Measurements from ENCODE around the gene KIAA1549.

Gene KIAA1549

DNA sequence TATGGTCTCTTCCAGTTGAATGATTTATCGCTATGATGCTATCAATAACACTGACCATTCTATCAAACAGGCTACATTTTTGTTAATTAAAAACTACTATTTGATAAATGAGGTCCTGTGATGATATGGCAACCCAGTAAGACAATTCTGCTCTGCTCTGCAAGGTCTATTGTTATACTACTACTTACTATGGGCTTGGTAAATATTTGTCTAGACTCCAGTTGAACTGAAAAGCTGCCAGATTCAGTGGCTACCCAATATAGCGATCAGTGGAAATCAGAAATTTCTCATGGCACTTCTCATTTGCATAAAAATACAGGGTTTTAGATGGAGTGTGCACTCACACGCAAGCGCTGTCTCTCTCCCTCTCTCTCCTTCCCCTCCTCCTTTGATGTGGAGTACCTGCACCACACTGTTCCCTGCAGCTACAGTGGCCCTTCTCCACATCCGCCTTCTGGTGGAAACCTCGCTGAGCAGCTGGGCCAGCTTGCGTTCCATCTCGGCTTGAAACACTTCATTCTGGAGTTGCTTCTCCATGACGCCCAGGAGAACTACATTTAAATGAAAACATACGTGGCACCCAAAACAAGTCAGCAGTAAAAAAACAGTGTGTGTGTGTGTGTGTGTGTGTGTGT is 77.9 kb downstream of the KIAA1549 start:
- no peak for DNase-seq

DNA sequence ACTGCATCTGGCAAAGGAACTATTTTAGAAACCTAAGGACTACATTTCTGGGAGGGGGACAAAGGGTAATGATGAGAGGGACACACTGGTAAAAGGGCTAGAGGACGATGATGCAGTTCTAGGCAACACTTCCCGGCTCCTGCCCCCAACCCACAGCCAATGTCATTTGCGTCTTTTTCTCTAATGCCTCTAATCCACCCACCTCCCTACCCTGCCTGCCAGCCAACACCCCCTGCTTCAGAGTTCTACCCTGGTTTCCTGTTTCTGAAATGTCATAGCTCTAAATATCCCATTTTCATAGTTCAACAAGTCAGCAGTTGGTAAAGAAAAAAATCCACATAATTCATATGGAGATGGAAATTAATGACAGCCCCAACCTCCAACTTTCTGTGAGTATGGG is 79.0 kb downstream of the KIAA1549 start:
- no peak for DNase-seq

DNA sequence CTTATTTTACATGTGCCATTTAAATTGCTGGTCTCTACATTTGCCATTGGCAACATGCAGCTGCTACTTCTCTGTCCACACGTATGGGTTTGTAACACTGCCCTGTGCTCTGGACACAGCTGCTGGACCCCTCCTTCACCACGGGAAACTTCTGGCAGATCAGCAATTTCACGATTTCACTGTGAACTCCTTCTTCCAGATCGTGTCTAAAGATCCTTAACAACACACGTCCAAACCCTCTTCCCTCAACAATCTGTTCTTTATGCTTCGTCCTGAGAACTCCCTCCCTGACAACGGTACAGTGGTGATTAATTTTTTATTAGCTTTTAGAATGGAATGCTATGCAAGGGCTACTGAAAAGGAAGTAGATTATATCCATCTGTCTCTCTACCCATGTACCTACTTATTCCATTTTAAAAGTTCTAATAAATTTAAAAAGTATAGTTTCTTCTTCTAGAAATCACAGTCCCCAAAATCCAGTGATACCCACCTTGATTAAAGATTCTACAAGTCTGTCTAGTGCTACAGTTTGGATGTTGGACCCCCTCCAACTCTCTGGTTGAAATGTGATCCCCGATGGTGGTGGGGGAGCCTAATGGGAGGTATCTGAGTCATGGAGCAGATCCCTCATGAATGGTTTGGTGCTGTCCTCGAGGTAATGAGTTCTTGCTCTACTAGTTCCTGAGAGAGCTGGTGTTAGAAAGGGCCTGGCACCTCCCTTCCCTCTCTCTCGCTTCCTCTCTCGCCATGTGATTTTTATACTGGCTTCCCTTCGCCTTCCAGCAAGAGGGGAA is 81.0 kb downstream of the KIAA1549 start:
- DNase-seq: no peak

DNA sequence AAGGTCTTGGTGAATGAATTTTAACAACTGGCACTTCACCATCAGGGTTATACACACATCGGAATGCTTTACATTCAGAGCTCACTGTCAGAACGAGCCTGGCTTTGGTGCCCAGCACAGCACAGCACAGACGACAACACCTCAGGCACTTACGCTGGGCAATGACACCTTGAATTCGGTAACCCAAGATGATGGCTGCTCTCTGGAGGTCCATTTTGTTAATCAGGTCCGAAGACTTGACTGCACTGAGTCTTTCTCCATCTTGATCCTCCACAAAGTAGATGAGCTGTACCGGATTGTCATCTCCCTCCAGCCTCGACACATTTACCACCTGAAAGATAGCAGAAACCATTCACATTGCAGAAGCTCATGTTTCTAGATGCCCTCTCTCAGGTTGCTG is 82.4 kb downstream of the KIAA1549 start:
- no peak for DNase-seq

DNA sequence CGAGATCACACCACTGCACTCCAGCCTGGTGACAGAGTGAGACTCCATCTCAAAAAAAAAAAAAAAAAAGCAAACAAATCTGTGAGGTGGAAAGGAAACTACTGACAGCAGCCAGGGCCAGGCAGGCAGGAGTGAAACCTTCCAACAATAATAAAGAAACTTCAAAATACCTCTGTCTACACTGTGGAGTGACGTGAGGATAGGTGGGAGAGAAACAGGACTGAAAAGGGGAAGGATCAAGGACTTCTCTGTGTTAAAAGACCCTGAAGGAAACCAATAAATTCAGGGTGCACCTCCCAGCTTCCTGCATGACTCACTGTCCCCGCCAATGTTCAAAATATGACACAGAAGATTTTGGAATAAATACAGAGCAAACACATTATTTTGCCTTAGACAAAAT is 82.9 kb downstream of the KIAA1549 start:
- no peak for DNase-seq

DNA sequence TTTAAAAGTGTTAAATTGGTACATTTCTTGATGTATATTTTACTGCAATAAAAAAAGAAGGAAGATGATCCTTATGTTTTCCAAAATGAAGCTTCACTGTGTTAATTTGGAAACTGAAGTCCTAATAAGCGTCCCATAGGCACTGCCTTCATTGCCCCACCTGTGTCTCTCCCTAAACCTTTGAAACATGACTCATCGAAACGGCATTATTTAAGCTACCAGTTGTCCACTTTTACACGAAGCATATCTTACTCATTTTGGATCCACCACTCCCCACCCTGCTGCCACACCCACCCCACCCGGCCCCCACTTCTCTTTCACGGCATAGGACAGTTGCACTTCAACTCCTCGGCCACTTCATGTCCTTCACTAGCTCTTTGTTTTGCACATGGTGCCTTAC is 85.5 kb downstream of the KIAA1549 start:
- DNase-seq: no peak

DNA sequence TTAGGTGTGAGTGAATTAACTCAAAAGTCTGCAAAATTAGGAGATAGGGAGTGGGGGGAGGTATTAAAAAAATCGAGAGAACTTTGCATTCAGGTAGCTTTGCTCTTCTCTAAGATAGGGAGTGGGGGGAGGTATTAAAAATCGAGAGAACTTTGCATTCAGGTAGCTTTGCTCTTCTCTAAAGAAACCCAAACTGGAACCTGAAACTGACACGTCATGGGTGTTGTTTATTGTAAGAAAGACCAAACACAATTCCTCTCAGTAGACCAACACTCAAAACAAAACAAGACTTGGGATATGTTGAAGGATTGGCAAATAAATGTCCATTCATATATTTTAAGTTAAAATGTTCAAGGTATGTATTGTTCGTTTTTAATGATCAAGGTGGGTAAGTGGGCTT is 87.9 kb downstream of the KIAA1549 start:
- DNase-seq: no peak

DNA sequence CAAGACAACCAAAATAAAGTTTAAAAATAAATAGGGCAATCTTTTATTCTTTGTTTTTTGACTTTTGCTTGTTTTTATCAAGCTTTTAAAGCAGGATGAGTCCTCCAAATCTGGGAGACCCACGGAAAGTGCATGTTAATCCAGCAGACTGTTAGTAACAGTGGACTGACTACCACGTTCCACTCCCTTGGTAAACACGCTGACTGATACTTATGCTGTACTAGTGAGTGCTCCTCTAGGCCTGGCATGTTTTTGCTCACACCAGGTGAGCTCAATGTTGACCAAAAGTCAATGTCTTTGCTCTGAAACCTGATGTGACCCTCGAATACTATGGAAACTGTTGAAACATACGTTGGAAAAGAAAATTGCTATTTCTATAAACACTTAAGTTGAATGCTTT is 88.4 kb downstream of the KIAA1549 start:
- no peak for DNase-seq

DNA sequence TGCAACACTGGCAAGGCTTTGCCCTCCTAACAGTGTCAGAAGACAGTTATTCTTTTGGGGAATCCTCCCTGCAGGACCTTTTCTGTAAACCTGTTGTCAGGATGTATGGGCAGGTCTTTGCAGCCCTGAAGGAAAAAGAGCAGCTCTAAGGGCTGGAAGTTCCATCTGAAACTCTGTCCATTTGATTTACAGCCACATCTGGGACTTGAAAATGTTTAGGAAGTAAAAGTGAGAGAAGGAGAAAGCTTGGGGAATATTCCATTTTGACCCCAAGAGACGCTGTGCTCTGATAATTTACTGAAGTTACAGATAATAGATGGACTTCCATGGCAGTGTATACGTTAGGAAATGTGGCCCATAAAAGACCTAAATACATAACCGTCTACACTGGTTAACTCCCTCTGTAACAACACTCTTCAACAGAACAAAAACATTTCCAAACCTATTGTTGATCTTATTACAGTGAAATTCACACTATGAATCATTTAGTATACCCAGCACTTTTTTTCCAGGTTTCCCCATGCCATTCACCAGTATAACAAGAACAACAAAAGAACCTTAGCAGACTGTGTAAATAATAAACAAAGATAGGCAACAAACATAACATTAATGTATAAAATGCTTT is 89.1 kb downstream of the KIAA1549 start:
- no peak for DNase-seq

DNA sequence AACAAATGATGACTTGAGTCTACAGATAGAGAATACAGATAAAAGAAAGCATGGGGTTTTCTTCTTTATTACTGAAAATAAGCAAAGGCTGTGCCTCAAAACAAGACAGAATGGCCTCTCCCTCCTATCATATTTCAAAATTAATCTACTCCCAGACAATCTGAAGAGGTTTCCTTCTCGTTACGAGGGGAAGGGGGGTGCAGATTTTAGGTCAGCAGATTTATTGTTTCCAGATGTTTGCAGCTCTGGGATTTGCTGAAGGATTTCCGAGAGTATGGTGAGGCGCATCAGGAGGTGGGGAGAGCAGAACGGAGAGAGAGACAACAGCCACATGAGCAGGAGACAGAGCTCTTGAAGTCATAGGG is 89.8 kb downstream of the KIAA1549 start:
- no peak for DNase-seq

DNA sequence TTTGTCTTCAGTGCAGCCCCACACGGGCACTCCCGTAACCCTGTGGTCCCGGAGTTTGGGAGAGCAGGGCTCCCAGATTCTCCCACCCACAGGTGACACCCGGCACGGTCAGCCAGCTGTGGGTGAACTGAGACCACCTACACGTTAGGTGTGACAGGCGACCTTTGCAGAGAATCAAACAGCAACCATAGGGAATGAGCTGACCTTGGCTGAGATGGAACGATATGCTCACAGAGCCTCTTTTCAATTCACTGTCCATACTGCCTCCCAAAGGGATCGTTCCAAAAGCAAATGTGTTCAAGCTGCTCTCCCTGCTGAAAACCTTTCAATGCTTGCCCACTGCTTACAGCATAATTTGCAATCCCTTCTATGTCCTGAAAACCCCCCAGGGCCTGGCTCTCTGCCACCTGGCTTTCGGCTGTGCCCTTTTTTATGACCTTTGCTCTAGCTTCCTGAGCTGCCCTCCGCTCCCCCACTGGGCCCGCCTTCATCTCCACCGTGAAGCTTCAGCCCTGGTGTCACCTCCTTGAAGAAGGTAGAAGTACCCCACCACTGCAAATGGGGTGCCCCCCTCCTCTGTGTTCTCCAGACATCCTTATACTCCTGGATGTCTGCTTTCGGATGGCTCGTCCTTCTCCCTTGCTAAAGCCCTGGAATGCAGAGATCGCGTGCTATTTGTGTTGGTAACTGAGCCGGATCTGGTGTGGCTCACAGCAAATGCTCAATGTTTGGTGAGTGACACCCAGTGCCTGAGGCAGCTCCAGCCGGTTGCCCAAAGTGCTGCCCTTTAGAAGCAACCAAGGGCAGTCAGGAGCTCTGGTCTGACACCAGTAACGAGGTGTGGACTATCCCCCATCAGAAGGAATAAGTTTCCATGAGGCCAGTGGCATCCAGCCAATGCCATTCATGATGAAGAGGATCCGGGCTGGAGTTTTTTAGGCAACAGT is 90.4 kb downstream of the KIAA1549 start:
- DNase-seq: no peak

DNA sequence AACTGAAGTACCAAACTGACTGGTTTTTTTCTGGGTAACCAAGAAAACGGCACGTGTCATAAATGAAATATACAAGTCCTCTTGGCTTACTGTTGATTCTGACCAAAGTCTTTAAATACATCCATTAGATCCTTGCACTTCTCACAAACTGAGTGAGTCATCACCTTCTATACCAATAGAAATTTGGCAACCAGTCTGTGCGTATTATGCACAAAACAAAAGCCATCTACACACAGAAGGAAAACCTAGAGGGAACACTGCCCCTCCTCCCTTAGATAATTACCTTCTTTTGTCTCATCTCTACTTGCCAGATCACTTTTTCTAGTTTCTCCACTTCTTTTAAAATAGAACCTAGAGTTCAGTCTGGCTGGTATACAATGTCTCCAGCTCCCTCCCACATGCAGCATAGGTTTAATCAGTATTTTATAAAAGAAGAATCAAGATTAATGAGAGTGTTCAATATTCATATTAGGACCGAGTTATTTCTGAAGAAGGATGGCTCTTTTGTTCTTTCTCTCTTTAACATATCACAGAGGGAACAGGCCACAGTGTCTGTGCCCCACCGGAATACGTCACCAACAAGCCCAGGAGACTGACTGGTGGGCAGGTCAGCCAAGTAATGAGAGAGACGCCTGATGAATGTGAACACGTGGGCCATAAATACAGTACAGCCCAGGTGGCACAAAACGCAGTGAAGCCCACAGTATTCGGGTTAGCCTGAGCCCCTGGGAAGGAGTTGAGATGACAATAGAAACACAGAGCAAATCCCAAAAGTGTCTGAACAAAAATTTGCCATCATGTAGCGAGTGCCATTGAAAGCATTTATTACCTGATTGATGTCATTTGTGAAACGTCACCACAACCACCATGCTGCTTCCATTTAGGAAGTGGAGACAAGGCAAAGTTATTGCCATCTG is 91.3 kb downstream of the KIAA1549 start:
- DNase-seq: peak; percentile 41

DNA sequence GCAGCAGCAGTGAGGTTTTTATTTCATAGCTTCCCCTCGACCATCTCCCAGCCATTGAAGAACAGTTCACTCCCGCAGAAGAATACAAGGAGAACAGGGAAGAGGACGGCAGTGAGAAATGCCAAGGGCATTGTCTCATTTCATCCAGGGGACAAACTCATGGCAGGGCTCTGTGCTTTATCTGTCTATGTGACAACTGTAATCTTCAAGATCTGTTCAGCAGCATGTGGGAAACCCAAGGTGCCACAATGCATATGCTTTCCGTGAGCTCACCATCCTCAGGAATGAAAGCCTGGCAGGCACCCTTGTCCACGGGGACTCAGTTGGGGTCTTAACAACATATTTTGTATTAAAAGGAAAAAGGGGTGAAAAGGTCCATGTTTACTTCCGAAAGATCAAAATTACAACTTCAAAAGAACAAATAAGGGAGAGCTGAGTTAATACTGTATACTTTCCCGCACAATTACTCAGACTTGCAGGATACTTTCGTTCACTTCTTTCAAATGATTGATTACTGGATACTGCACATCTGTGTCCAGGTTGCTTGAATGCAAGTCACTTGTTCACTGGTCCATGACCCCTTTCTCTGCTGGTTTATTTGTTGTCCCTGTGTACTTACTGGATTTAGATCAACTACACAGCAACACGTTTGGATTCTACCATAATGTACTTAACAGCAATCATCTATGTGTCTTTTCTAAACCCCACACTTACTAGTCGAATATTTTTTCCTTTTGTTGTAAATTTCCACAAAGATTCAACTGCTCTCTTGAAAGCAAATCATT is 93.1 kb downstream of the KIAA1549 start:
- no peak for DNase-seq

DNA sequence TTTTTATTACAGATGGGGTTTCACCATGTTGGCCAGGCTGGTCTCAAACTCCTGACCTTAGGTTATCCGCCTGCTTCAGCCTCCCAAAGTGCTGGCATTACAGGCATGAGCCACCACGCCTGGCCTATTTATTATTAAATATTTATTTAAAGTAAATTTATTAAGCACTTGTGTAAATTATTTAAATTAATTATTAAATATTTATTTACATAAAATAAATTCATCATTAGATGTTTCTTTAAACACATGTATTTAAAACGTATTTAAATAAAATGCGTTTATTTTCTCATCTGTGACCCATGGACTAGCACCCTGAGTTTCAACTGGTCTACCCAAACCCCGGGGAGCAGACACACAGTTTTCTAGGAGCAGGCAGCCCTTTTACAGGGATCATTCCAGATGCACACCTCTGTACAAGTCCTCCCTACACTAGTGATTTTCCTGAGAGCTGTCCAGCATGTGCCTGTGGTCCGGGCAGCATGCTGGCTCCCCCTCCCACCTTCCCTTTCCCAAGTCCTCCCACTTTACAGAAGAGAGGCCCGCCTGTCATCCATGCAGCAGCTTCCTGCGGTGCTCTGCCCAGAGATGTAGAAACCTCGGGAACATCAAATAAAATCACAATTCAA is 94.0 kb downstream of the KIAA1549 start:
- no peak for DNase-seq

DNA sequence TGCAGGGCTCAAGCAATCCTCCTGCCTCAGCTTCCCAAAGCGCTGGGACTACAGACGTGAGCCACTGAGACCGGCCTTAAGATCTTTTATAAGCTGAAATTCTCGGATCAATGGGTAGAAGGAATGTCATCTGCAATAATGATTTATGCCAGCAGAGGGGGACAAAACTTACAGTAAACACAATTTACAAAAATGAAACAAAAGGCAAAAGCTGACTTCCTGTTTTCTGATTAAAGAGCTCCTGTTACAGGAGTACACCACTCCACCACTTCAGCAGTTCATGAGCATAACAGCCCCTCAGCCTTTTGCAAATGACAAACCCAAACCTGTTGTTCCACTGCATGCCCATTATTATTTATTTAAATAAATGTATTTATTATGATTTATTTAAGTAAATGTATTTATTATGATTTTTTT is 94.7 kb downstream of the KIAA1549 start:
- peak; percentile 38 for DNase-seq

DNA sequence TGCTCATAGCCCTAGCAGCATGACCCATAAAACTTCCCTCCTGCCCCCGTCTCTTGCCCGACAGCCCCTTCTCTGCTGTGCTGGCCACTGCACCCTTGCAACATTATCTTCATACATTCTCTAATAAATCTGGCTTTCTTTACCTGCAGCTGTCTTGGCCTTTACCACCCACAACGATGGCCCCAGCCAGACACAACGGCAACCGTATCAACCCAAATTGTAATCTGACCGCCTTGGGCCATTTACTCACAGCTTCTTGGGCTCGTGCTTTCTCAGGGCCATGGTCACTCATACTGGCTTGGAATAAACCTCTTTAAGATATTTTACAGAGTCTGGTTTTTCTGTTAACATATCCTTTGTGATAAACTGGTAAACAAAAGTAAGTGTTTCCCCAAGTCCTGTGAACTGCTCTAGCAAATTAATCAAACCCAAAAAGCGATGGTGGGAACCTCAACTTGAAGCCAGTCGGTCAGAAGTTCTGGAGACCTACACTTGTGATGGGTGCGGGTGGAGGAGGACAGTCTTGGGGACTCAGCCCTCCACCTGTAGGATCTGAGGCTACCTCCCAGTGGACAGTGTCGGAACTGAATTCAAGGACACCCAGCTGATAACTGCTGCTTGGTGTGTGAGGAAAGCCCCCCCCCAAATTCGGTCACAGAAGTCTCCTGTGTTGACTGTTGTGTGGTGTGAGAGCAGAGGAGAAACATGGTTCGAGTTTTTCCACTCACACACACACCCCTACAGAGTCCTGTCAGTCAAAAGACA is 95.6 kb downstream of the KIAA1549 start:
- no peak for DNase-seq

DNA sequence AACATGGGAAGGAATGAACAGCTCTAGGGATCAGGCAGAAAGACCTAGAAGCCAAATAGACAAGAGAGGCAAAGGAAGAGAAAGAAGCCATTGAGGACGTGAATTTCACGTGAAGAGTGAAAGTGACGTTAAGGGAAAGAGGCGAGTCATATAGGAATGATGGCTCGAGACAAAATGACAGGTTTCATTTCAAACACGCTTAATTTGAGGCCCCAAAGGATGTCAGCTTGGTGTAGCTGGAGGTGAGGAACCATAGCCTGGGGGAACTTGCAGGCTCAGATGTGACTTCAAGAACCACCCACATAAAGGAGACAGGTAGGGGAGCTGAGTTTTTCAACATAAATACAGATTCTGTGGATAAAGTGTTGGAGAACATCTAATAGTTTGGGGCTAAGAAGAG is 98.9 kb downstream of the KIAA1549 start:
- no peak for DNase-seq

DNA sequence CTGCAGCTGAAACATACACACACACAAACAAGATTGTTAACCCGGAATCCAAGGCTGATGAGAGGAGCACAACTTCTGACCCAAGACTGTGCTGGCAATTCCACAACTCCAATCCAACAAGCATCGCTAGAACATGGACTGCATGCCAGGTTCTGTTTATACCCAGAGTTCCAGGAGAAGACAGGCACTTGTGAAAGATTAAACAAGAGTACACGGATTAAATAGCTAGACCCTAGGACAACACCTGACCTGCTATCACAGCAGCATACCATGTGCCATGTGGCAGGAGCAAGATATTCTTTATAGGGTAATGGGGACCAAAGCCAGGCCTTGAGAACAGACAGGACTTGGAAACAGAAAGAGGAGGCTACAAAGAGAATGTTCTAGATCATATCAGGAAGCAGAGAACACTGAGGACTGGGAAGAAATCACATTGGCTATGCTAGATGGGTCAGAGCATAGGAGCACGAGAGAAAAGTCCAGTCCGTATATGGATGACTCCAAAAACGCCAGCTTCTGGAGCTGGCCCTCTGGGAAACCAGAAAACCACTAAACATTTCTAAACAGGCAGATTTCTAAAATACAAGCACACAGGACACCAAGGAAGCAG is 99.5 kb downstream of the KIAA1549 start:
- DNase-seq: no peak

DNA sequence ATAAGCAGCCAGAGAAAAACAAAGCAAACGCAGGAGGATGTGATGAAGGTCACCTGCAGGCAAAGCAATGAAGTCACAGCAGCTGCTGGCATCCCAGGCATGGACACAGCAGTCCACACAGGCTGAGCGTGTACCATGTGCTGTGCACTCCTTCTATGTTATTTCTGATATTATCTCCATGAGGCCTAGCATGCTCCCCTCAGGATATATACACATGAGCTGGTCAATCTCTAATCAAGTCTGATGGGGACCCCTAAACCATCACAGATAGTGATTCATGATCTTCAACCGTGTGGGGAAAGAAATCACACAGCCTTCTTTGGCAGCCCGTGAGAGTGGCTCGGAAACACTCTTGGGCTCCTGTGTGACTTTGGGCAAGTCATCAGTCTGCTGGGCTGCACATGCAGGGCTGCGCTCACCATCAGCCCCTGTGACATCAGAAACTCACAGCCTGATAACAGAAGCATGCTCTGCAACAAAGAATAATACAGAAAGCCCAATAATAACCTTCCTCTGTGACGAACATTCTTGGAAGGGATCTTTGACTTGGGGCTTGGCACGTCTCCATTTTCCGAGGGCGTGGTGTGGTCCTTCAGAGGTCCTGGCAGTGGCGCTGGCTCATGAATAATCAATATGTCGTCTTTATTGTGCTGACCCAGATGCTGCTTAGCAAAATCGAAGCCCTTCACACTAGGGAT is 100.2 kb downstream of the KIAA1549 start:
- no peak for DNase-seq

Data from NCI-H446 treated with DMSO at 0.1 percent for 48 hours (cell line).